Upper lobe of left lung (tissue), 4 donors: ENCODE results near the gene EAF2.

ENCODE experiments used
- EP300 ChIP-seq, 4 donors: sonication (generic); formaldehyde crosslinking; IDR thresholded peaks; one replicate each; pipeline ENCODE4 v1.5.1; 2017; ENCODE audit warnings: antibody characterized with exemption in 4 of 4, control low read depth in 2 of 4
- POLR2A ChIP-seq, 4 donors: fragments of 450-650 bp; IDR thresholded peaks; one replicate each; pipeline ENCODE4 v1.5.1; 2016 to 2017; ENCODE audit warnings: antibody characterized with exemption in 4 of 4, mild to moderate bottlenecking in 2 of 4
- POLR2AphosphoS5 ChIP-seq, 2 donors: sonication (generic); formaldehyde crosslinking; IDR thresholded peaks; one replicate each; pipeline ENCODE4 v1.5.1; 2017; ENCODE audit warnings: antibody characterized with exemption in 2 of 2
- TF ChIP-seq, protein P1 (sequence below), 6 experiments: fragments of 450-650 bp in 4 of 6; fragments of 200-600 bp in 2 of 6; sonication (generic) in 2 of 6; IDR thresholded peaks; one replicate each; pipeline ENCODE4 v1.5.1; 2016 to 2019; ENCODE audit warnings: antibody characterized with exemption in 6 of 6

DNA sequence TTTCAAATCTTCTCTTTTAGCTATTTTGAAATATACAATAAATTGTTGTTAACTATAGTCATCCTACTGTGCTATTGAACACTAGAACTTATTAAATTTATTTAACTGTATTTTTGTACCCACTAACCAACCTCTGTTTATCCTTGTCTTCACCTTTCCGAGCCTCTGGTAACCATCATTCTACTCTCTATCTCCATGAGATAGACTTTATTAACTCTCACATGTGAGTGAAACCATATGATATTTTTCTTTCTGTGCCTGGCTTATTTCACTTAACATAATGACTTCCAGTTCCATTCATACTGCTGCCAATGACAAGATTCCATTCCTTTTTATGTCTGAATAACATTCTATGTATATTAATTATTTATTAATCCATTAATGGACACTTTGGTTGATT lies 43.4 kb downstream of the EAF2 start:
- TF ChIP-seq, protein P1, sequence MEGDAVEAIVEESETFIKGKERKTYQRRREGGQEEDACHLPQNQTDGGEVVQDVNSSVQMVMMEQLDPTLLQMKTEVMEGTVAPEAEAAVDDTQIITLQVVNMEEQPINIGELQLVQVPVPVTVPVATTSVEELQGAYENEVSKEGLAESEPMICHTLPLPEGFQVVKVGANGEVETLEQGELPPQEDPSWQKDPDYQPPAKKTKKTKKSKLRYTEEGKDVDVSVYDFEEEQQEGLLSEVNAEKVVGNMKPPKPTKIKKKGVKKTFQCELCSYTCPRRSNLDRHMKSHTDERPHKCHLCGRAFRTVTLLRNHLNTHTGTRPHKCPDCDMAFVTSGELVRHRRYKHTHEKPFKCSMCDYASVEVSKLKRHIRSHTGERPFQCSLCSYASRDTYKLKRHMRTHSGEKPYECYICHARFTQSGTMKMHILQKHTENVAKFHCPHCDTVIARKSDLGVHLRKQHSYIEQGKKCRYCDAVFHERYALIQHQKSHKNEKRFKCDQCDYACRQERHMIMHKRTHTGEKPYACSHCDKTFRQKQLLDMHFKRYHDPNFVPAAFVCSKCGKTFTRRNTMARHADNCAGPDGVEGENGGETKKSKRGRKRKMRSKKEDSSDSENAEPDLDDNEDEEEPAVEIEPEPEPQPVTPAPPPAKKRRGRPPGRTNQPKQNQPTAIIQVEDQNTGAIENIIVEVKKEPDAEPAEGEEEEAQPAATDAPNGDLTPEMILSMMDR (IDR thresholded peaks at IDR 0.05) = no peak
- no peak for TF ChIP-seq POLR2AphosphoS5 (IDR thresholded peaks at IDR 0.05)
- TF ChIP-seq POLR2A (IDR thresholded peaks at IDR 0.05) = no peak
- TF ChIP-seq EP300 (IDR thresholded peaks at IDR 0.05) = no peak
